IPS-18a (cell line): ENCODE measurements around the gene QSOX2.

ENCODE experiments used
- H3K27ac ChIP-seq: one replicate; pipeline ENCODE4 v1.5.1; 2013; ENCODE audit warnings: low read length
- H3K27me3 ChIP-seq: one replicate; pipeline ENCODE4 v1.6.1; 2013; ENCODE audit warnings: mild to moderate bottlenecking, low read length; ENCODE audit not compliant: control insufficient read depth, insufficient read depth
- H3K36me3 ChIP-seq: one replicate; pipeline ENCODE4 v1.6.1; 2013; ENCODE audit warnings: low read depth, low read length; ENCODE audit not compliant: control insufficient read depth
- H3K4me1 ChIP-seq: one replicate; pipeline ENCODE4 v1.6.1; 2013; ENCODE audit warnings: low read depth, low read length; ENCODE audit not compliant: control insufficient read depth
- H3K4me3 ChIP-seq: one replicate; pipeline ENCODE4 v1.5.1; 2013; ENCODE audit warnings: low read length
- H3K9ac ChIP-seq: one replicate; pipeline ENCODE4 v1.6.1; 2013; ENCODE audit warnings: mild to moderate bottlenecking, low read length, moderate library complexity
- H3K9me3 ChIP-seq: one replicate; pipeline ENCODE4 v1.6.1; 2013; ENCODE audit warnings: low read depth, low read length; ENCODE audit not compliant: control insufficient read depth

Gene QSOX2

GRCh38 chr9:136191960-136192286, 53.7 kb downstream of the QSOX2 start:
- peaks cover 75% of the 10 kb centered on the region for H3K27me3 ChIP-seq
- H3K4me3 ChIP-seq, result no peak overlapping the region
- H3K9ac ChIP-seq, result no peak overlapping the region
- no peaks in the 10 kb centered on the region for H3K9me3 ChIP-seq
- peaks cover 10% of the 10 kb centered on the region for H3K4me1 ChIP-seq
- H3K27ac ChIP-seq, result no peak overlapping the region
- no peaks in the 10 kb centered on the region for H3K36me3 ChIP-seq

GRCh38 chr9:136191099-136191959, 54.3 kb downstream of the QSOX2 start:
- no peaks in the 10 kb centered on the region for H3K36me3 ChIP-seq
- peaks cover 4% of the 10 kb centered on the region for H3K4me1 ChIP-seq
- peaks cover 69% of the 10 kb centered on the region for H3K27me3 ChIP-seq
- no peak overlapping the region for H3K4me3 ChIP-seq
- H3K9me3 ChIP-seq, result no peaks in the 10 kb centered on the region
- H3K9ac ChIP-seq, result no peak overlapping the region
- no peak overlapping the region for H3K27ac ChIP-seq

- Histone ChIP-seq H3K4me3 (no peak overlapping the region), H3K4me1 (peaks cover 4% of the 10 kb centered on the region), H3K36me3 (no peaks in the 10 kb centered on the region), H3K9me3 (no peaks in the 10 kb centered on the region), H3K27ac (no peak overlapping the region), H3K27me3 (peaks cover 63% of the 10 kb centered on the region), H3K9ac (no peak overlapping the region)
These were observed 55.0 kb downstream of the QSOX2 start for GRCh38 chr9:136190656-136191055.

- Histone ChIP-seq H3K9ac (no peak overlapping the region), H3K36me3 (no peaks in the 10 kb centered on the region), H3K27me3 (peaks cover 58% of the 10 kb centered on the region), H3K4me1 (peaks cover 4% of the 10 kb centered on the region), H3K4me3 (no peak overlapping the region), H3K27ac (no peak overlapping the region), H3K9me3 (no peaks in the 10 kb centered on the region)
These were observed 55.4 kb downstream of the QSOX2 start for GRCh38 chr9:136190237-136190601.

GRCh38 chr9:136189394-136190236, 56.0 kb downstream of the QSOX2 start:
- Histone ChIP-seq H3K27me3 (peaks cover 52% of the 10 kb centered on the region), H3K36me3 (no peaks in the 10 kb centered on the region), H3K4me1 (peaks cover 4% of the 10 kb centered on the region), H3K27ac (no peak overlapping the region), H3K9ac (no peak overlapping the region), H3K9me3 (no peaks in the 10 kb centered on the region), H3K4me3 (no peak overlapping the region)

- Histone ChIP-seq H3K4me1 (peaks cover 4% of the 10 kb centered on the region), H3K27ac (no peak overlapping the region), H3K36me3 (no peaks in the 10 kb centered on the region), H3K9ac (no peak overlapping the region), H3K9me3 (no peaks in the 10 kb centered on the region), H3K4me3 (no peak overlapping the region), H3K27me3 (peaks cover 35% of the 10 kb centered on the region)
These were observed 57.7 kb downstream of the QSOX2 start for GRCh38 chr9:136187683-136188586.

DNA sequence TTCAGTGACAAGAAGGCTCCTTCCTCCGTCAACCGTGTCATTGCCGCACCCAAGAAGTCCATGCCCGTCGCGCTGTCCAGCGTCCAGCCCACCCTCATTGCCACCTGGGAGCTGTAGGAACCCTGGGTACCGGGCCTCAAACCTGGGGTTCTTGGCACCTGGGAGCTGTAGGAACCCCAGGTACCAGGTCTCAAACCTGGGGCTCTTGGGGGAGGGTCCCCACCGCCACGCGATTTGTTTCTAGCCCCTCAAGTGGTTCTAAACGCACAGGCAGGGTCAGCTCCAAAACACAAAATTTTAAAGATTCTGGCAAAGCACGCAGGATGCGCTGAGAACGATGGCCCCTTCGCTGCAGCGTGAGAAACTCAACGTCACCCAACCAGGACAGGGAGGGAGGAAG, 58.4 kb downstream of the QSOX2 start:
- Histone ChIP-seq H3K36me3 (no peaks in the 10 kb centered on the region), H3K9ac (no peak overlapping the region), H3K27ac (no peak overlapping the region), H3K9me3 (no peaks in the 10 kb centered on the region), H3K4me3 (no peak overlapping the region), H3K4me1 (peaks cover under 1% of the 10 kb centered on the region), H3K27me3 (peaks cover 28% of the 10 kb centered on the region)

- H3K27me3 ChIP-seq, result peaks cover 20% of the 10 kb centered on the region
- no peak overlapping the region for H3K27ac ChIP-seq
- H3K9me3 ChIP-seq, result no peaks in the 10 kb centered on the region
- no peaks in the 10 kb centered on the region for H3K4me1 ChIP-seq
- H3K36me3 ChIP-seq, result no peaks in the 10 kb centered on the region
- H3K4me3 ChIP-seq, result no peak overlapping the region
- no peak overlapping the region for H3K9ac ChIP-seq
These were observed 59.2 kb downstream of the QSOX2 start for GRCh38 chr9:136186386-136186785.

DNA sequence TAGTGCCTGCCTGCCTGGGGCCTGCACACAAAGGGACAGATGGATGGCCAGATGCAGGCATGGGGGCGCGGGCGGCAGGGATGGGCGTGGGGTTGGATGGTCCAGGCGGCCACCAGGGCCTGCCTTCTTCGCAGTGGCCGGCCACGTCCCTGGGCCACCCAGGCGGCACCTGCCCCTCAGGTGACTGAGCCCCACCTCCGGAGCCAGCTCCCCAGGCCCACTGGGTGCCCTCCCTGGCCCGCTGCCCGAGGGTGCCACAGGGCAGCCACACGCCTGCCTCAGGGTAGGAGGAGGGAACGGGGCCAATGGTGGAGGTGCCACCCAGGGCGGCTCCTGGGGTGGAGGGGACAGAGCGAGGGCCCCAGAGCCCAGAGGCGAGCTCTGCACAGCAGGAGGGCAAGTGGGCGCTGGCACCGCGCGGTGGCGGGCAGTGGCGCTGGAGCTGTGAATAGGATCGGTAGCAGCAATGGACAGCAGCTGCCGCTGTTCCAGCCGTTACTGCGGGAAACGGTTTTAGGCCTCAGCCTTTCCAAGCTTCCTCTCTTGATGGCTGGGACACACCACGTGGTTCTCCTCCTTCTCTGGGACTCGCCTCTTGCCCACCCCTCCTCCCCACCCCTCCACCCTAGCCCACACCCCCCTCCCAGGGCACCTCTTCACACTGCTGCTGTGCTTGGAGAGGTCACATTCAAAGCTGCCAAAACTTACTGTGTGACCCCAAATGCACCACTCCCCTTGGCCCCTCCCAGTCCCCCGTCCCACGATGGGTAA, 59.8 kb downstream of the QSOX2 start:
- H3K27ac ChIP-seq, result no peak overlapping the region
- H3K4me3 ChIP-seq, result no peak overlapping the region
- H3K9ac ChIP-seq, result no peak overlapping the region
- H3K4me1 ChIP-seq, result no peaks in the 10 kb centered on the region
- H3K36me3 ChIP-seq, result no peaks in the 10 kb centered on the region
- H3K27me3 ChIP-seq, result peaks cover 14% of the 10 kb centered on the region
- H3K9me3 ChIP-seq, result no peaks in the 10 kb centered on the region

GRCh38 chr9:136185066-136185465, 60.5 kb downstream of the QSOX2 start:
- Histone ChIP-seq H3K27me3 (peaks cover 7% of the 10 kb centered on the region), H3K4me1 (no peaks in the 10 kb centered on the region), H3K4me3 (no peak overlapping the region), H3K27ac (no peak overlapping the region), H3K9ac (no peak overlapping the region), H3K36me3 (no peaks in the 10 kb centered on the region), H3K9me3 (no peaks in the 10 kb centered on the region)
